Measurements from ENCODE around the gene MYO7A. TPM values are rescaled to one million over a fixed set of nuclear protein-coding genes. Genes with fewer than 3 reads are reported as not detected.
A peak's percentile ranks its signal among the peaks of the same experiment; 100 is the strongest.

MYO7A gene
- total RNA-seq, 3 donors from 2014 or later (not counting 1 experiment from before 2014, with no cell fraction given): 0.20 to 1.1 (median 0.68) TPM

GRCh38 chr11:77125695-77126094 is 2.4 kb upstream of the MYO7A start:
- Mint-ChIP-seq H3K4me1 (peaks cover 5 to 22% of the 10 kb centered on the region in 2 donors), H3K27ac (no peak overlapping the region), H3K4me3 (no peak overlapping the region), H3K27me3 (ENCODE audit: low read depth in 2 of 2) (peaks cover 9 to 12% of the 10 kb centered on the region in 2 donors), H3K36me3 (no peaks in the 10 kb centered on the region), H3K9me3 (no peaks in the 10 kb centered on the region)
- DNase-seq: no peak
- no peaks in the 10 kb centered on the region for H3K36me3 ChIP-seq (ENCODE audit: control insufficient read depth, insufficient read depth, low read length)
- H3K9me3 ChIP-seq (ENCODE audit: control insufficient read depth, insufficient read depth, low read length): no peaks in the 10 kb centered on the region
- TF ChIP-seq CTCF (IDR thresholded peaks at IDR 0.05): no peak
- intact Hi-C loops (cut with micrococcal nuclease): loop anchor here (2.0 kb wide), 1 partner anchor 493 kb away; no protein-coding TSS in a partner anchor
- no peak overlapping the region for H3K27ac ChIP-seq (ENCODE audit: low read length)
- ATAC-seq: no peak
- peaks cover 11% of the 10 kb centered on the region for H3K27me3 ChIP-seq (ENCODE audit: control insufficient read depth, insufficient read depth, low read length)
- no peak overlapping the region for H3K4me3 ChIP-seq (ENCODE audit: low read length)
- peaks cover 17% of the 10 kb centered on the region for H3K4me1 ChIP-seq (ENCODE audit: control insufficient read depth, insufficient read depth, low read length)
- 78% methylated on average over 4 of the region's 4 CpGs for WGBS (ENCODE audit: insufficient coverage)

- ATAC-seq (no peak), DNase-seq (no peak)
- Mint-ChIP-seq H3K27me3 (ENCODE audit: low read depth in 2 of 2) (peaks cover 9 to 12% of the 10 kb centered on the region in 2 donors), H3K9me3 (no peaks in the 10 kb centered on the region), H3K36me3 (no peaks in the 10 kb centered on the region), H3K4me1 (peaks cover 0 to 16% of the 10 kb centered on the region in 2 donors), H3K27ac (no peak overlapping the region), H3K4me3 (peak overlapping the region; percentile 31)
- 86% methylated on average over 17 of the region's 17 CpGs for WGBS (ENCODE audit: insufficient coverage)
- TF ChIP-seq CTCF (IDR thresholded peaks at IDR 0.05): no peak
- Histone ChIP-seq H3K27me3 (ENCODE audit: control insufficient read depth, insufficient read depth, low read length) (peaks cover 11% of the 10 kb centered on the region), H3K9me3 (ENCODE audit: control insufficient read depth, insufficient read depth, low read length) (no peaks in the 10 kb centered on the region), H3K27ac (ENCODE audit: low read length) (no peak overlapping the region), H3K4me3 (ENCODE audit: low read length) (no peak overlapping the region), H3K4me1 (ENCODE audit: control insufficient read depth, insufficient read depth, low read length) (peaks cover 17% of the 10 kb centered on the region), H3K36me3 (ENCODE audit: control insufficient read depth, insufficient read depth, low read length) (no peaks in the 10 kb centered on the region)
- intact Hi-C loops (cut with micrococcal nuclease): loop anchor here (2.0 kb wide), 1 partner anchor 493 kb away; no protein-coding TSS in a partner anchor
Observed at GRCh38 chr11:77126156-77126775, 1.8 kb upstream of the MYO7A start.

GRCh38 chr11:77126861-77127234 is 1.2 kb upstream of the MYO7A start:
- no peak overlapping the region for H3K4me3 Mint-ChIP-seq
- Histone ChIP-seq H3K9me3 (ENCODE audit: control insufficient read depth, insufficient read depth, low read length) (no peaks in the 10 kb centered on the region), H3K4me1 (ENCODE audit: control insufficient read depth, insufficient read depth, low read length) (peaks cover 17% of the 10 kb centered on the region), H3K27me3 (ENCODE audit: control insufficient read depth, insufficient read depth, low read length) (peaks cover 11% of the 10 kb centered on the region), H3K27ac (ENCODE audit: low read length) (no peak overlapping the region), H3K36me3 (ENCODE audit: control insufficient read depth, insufficient read depth, low read length) (no peaks in the 10 kb centered on the region), H3K4me3 (ENCODE audit: low read length) (peak overlapping the region; percentile 24)
- no peak for TF ChIP-seq CTCF (IDR thresholded peaks at IDR 0.05)
- no peaks in the 10 kb centered on the region for H3K36me3 Mint-ChIP-seq
- DNase-seq (no peak), ATAC-seq (peak in 1 of 3 donors; percentile 16)
- 22% methylated on average over 10 of the region's 10 CpGs for WGBS (ENCODE audit: insufficient coverage)
- no peak overlapping the region for H3K27ac Mint-ChIP-seq
- H3K9me3 Mint-ChIP-seq: no peaks in the 10 kb centered on the region
- peaks cover 9 to 12% of the 10 kb centered on the region in 2 donors for H3K27me3 Mint-ChIP-seq (ENCODE audit: low read depth in 2 of 2)
- intact Hi-C loops (cut with micrococcal nuclease): loop anchor here (1.0 to 2.0 kb wide), 2 partner anchors 61 to 492 kb away; no protein-coding TSS in a partner anchor
- H3K4me1 Mint-ChIP-seq: peaks cover 0 to 16% of the 10 kb centered on the region in 2 donors
